DMS153 treated with DMSO at 0.1 percent for 48 hours (cell line): ENCODE measurements around the gene ADAMTS9.

Experiments used
- DNase-seq: peaks from one replicate; lab custom pipeline; 2025; ENCODE audit not compliant: unreplicated experiment; lab: John Stamatoyannopoulos, UW

Gene ADAMTS9

DNA sequence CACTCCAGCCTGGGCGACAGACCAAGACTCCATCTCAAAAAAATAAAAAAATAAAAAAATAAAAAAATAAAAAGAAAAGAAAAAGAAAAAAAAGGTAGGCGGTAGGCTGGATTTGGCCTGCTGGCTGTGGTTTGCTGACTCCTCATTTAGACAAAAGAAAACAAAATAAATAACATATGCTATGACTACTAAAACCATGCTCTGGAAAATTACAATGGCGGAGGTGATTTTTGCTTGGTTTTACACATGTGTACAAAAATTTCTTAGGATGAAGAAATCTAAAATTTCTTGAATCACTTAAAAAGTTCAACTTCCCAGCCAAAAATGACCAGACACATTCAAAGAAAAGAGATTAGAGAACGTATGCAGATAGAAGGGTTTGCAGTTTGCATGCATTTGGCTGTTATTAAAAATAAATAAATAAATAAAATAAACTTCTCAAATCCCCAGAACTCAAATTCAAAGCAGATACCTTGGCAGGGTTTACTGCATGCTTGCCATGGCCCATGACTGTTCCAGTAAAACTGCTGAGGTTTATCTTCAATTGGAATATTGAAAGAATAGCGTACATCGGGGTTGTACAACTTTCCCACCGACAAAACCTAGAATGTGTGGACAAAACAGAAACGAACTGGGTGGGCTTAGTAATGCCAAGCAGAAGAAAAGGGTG is 65.9 kb downstream of the ADAMTS9 start:
- DNase-seq, result no peak

DNA sequence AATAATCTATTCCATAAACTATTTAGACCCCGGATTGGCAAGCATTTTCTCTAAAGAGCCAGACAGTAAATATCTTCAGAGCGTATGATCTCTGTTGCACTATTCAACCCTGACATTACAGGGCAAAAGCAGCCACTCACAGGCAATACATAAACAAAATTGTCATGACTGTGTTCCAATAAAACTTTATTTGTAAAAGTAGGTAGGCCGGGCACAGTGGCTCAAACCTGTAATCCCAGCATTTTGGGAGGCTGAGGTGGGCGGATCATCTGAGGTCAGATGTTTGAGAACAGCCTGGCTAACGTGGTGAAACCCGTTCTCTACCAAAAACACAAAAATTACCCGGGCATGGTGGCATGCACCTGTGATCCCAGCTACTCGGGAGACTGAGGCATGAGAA is 66.5 kb downstream of the ADAMTS9 start:
- no peak for DNase-seq

DNA sequence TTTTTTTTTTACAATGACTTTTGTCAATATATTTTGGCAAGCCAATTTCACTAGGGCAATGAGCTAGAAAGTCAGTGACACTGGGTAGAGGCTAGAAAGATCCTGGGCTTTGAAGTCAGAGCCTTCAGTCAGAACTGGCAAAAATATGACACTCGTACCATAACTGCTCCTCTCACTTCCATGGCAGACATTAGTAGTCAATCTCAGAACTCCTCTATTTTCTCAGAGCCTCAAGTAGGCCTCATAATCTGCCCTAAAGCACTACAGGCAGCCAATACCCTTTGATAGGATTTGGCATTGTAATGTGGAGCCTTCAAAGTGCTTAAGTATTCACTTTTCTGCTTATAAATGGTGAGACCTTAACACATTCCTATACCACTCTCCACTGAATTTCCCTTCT is 67.8 kb downstream of the ADAMTS9 start:
- no peak for DNase-seq

DNA sequence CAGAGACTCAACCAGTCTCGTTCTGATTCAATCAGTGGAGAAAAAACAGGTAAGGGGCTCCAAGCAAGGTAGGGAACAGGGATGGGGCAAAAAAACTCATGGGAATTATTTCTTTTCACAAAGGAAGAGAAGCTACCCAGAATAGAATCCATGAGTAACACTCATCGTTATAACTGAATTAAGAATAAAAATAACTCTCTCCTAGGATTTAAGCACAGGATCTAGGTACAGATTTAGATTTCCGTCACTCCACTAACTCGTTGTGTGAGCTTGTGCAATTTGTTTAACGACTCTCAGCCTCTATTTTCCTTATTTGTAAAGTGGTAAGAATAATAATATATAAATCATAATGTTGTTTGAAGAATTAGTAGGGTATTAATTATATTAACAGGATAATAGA is 68.6 kb downstream of the ADAMTS9 start:
- no peak for DNase-seq

DNA sequence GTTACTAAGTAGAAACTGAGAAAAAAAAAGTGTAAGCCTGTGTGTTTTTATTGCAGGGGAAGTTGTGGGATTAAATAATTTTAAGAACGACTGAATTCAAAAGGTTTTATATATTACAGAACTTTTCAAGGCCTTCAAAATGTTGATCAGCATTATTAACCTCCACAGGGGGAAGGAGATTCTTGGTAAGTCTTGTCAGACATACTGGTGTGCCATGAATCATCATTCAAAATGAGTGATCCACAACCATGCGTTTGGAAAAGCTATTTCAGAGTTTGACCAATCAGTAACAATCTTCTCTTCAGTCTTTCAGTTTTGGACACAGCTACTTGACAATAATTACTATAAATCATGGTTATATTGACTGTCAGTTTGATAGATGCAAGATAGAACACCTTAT is 70.2 kb downstream of the ADAMTS9 start:
- no peak for DNase-seq

DNA sequence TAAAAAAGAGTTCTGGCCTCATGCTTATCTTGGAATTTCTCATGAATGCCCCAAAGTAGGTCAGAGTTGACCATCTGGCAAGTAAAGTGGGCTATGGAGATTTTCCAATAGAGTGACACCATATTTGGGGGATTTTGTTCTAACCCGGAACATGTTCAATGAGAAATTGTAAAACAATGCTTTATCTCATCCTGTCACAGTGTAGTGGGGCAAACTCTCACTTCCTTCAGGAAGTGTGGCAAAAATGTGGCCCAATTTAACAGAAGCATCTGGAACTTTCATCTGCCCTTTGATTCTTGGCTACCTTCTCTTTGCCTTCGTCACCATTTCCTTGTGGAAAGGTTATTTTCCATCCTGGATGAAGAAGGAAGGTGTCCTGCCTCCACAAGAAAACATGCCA is 70.8 kb downstream of the ADAMTS9 start:
- DNase-seq, result no peak

DNA sequence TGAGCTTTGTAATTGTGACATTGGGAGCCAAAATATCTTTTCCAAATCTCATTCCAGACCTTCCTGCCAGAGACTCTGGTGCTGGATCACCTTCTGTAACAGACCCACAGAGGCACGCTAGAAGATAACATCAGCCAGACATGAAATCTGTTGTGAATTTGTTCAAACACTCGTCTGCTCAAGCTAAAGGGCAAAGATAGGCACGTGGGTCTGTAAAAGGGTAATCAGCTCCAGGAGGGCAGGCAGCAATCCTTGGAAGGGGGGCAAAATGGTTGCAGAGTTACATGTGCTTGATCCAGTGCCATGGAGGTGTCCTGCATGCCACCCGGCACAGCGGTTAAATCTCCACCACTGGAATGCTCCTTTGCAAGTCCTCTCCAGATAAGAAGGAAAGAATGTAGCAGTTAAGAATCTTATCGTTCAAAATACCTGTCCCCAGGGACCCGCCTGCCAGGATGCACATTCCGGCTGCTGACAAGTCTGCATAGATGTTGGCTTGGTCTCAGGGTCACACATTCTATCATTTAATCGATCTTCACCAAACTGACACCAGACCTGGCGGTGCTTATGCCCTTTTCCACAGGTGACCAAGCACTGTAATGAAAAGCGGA is 74.8 kb downstream of the ADAMTS9 start:
- DNase-seq, result no peak

DNA sequence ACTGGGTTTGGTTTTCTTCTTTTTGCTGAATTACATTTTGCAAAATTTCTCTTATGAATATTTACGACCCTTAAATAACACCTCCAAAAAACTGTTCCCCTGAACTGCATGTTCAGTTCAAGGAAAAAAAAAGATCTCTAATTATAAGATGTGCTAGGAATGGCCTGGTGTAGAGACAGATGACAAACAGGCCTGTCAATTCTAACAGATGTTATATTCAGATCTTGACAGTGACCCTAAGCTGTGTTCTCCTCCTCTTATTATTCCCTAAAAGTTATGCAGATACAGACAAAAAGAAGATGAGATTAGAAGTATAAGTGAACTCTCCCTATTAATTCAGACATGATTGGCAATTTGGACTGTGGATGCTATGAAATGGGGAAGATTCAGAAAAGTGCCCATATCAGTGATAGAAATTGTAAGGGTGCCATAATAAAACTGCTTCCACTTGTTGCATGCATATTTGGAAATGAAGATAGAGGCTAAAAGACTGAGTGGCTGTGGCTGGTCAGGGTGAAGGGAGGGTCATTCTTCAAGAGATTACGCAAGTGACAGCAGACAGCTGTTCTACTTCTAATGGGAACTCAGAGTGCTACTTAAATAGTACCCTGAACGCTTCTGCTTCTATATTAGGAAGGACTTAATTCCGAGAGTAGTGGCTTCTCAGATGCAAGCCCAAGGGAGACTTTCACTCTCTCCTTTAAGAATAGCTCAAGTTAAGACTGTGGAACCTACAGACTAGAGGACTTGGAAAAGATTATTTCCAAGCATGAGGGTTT is 75.5 kb downstream of the ADAMTS9 start:
- no peak for DNase-seq

DNA sequence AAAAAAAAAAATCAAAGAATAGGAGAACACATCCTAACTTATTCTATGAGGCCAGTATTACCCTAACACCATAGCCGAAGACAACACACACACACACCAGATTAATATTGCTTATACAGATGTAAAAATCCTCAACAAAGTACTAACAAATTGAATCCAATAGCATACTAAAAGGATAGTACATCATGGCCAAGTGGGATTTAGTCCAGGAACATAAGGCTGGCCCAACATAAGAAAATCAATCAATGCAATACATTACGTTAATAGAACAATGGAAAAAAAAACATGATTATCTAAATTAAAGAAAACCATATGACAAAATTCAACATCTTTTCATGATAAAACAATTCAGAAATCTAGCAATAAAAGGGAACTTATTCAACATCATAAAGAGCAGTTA is 79.1 kb downstream of the ADAMTS9 start:
- no peak for DNase-seq

DNA sequence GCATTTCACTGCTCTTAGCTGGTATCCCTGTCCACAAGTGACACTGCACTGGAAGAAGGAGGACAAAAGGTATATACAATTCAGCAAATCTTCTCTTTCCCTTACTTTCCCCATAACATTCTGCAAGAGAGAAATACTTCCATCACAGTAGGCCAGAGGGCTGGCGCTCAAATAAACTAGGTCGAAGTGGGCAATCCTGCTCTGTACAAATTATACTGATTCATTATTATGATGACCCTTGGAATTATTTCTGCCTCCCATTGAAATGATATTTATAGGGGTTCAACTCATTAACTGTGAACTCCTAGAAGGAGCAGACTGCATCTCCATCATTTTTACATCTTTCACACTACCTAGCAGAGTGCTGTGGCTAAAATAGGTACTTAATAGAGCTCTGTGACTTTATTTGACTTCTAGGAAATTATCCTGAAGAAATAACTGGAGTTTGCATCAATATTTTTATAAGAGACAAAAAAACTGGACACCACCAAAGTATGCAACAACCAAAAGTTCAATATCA is 80.7 kb downstream of the ADAMTS9 start:
- no peak for DNase-seq

DNA sequence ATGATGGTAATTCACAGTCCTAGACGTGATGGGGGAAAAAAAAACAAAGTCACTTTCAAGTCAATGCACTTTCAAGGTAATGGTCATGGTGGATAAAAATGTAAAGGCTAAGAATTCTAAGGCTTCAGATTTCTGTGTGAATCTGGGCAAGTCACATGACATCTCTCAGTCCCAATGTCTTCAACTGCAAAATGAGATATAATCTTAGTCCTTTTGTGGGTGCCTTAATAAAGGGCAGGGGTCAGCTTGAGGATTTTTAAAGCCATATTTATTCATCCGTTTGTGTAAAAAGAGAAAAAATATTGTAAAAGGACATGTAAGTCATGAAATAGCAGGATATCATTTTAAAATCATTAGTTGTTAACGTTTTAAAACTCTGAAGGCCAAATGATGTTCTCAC is 83.5 kb downstream of the ADAMTS9 start:
- no peak for DNase-seq

DNA sequence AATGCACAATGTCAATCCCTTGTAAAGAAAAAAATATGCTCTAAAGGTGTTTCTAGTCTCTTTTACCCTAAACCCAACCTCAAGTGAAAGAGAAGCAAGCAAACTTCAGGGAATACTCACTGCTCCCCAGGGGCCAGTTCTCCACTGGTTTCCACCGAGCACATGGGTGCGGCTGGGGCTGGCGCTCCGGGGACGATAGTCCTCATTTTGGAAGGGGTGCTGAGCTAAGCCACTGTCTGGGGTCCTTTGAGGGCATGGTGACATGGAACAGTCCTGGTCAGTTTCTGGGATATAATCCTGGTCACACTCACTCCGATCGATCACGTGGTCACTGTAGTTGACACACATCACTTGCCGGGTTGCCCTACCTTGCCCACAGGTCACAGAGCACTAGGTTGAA is 86.0 kb downstream of the ADAMTS9 start:
- no peak for DNase-seq

DNA sequence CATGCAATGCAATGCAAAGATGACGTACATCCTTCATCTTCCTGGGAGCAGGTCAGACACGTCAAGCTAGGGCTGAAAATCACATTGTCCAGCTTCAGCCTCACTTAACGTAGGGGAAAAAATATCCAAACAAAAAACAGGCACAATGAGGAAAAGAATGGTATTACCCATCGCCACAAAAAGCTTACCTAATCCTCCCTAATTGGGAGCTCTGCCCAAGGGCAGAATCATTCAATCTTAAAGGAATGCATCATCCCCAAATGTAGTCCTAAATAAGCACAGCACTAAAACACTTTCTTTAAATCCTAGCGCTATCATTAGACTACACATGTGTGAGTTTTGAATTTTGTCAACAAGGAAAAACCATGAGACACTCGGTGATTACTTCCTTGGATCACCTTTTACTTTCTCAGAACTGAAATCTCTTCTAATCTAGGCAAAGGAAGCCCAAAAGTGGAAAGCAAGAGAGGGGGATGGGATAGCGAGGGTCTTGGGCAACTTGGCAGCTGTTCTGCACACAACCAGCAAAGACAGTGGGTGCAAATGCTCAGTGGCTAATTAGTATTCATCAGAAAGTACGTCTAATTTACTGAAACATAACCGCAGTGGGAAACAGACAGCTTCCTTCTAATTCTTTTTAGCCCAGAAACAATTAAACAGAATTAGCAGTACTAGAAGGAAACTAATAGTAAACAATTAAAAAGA is 87.4 kb downstream of the ADAMTS9 start:
- no peak for DNase-seq

DNA sequence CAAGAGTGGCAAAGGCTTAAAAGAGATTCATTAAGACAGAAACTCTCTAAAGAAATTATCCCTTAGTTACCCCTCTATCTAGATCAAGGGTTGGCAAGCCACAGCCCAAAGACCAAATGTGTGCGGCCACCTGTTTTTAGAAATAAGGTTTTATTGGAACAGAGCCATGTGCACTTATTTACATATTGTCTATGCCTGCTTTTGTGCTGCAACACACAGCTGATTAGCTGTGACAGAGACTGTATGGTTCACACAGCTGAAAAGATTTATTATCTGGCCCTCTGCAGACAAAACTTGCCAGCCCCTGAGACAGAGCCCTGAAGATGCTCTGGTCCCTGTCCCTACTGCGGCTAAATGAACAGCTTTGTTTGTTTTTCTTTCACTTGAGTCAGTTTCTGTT is 88.1 kb downstream of the ADAMTS9 start:
- DNase-seq, result no peak

DNA sequence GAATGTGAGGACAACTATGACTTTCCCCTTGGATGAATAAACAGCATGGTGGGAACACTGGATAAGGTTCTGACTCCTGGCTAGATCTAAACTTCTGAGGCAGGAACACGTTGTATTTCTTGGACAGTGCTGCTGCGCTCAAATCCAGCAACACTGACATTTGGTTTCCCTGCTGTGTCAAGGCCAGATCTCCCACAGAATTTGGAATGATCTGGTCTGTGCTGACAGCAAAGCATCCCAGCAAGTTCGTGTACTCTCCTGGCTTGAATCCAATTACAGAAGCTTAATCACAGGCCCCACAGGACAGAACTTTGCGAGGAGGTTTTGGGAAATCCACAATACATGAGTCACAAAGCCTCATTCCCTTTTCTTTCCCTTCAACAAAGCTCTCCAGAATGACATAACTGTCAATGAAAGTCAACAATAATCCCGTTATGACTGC is 92.5 kb downstream of the ADAMTS9 start:
- no peak for DNase-seq

DNA sequence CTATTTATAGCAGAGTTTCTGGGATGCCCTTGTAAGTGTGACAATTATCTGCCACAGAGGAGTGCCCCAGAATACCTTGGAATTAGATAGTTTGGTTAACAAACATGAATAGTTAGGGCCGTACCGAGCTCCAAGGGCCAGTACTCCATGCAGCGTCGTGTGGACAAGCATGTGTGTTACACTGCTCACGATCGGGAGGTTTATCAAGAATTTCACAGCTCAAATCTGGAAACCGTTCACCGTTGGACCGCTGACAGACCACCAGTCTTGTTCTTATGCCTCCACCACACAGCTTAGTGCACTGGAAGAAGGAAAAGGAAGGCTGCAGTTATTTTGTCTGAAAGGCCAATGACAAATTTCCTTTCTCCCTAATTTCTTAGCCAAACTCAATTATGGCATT is 93.7 kb downstream of the ADAMTS9 start:
- no peak for DNase-seq

DNA sequence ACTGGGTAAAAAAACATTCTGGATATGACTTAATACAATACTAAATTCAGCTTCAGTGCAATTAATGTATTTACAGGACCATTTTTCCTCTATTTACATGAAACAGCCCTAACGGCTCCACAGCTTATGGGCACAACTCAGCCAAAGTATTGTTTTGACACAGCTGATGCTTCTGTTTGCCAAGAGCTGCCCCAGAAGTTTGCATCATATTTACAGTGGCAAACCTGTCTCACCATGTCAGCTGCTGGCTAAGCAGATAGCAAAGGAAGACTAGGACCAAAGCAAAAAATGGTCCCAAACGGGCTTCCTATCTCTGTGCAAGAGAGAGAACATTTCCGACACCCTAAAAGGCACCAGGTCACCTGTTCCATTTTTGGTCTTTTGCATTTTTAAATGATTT is 94.5 kb downstream of the ADAMTS9 start:
- DNase-seq, result no peak

DNA sequence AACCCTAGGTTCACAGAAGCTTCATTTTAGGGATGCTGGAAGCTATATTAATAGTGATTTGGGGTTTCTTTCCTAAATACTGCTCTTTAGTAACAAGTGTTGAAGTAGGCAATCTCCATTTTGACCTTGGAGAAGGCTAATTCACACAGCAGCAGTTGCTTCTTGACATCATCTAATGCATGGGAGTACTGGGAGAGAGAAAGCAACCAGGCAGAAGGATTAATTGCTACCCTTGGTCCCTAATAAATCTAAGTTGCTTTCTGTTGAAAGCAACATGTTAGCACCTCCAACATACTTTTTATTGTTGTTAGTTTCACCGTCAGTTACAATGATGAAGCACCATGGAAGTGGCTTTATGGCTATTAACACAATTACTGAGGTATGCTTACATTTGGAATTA is 96.2 kb downstream of the ADAMTS9 start:
- no peak for DNase-seq

DNA sequence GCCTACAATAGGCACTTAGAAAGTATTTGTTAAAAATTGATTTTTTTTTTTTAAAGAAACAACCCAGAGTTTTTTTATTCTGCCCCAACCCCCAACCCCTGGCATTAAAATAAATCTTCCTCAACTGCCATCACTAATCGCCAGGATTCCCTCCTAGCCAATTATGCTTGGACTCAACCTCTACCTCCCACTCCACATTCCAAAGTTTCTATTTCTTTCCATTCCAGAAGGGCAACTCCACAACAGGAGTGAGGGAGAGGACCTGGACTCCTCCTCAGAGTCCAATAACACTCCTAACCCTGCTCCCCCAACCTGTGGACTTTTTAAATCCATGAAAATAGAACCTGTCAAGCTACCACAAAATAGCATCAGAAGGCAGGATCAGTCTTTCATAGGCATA is 99.4 kb downstream of the ADAMTS9 start:
- DNase-seq, result no peak

DNA sequence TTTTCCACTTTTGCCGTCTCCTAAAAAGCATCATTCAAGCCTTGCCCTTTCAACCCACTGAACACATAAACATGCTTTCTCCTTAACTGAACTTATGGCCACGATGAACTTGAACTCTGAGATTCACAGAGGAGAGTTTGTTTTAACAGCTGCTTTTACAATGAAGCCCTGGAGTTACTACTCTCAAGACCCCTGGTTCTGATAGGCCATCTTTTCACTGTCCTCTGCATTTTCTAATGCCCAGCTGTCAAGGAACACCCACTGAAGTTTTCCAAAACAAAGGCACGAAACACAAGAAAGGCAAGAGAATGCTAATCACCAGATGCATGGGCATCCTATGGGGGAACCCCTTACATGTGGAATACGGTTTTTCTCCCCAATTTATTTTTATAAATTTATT is 100.8 kb downstream of the ADAMTS9 start:
- no peak for DNase-seq

DNA sequence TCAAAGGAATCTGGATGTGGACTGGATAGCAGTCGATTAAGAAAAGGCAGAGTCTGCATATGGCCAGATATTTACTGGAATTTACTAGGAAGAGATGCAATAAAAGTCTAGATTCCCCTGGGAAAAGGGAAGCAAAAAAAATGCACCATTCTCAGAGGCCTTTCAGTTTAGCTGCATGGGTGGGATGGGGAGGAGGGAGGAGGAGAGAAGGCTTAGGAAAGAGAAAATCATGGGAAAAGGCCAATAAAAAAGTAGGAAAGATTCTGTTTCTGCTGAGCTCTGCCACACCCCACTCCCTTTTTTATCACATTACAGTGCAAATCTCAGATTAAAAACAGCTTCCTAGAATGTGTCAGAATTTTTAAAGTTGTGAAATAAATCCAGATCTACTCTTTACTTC is 103.6 kb downstream of the ADAMTS9 start:
- DNase-seq, result no peak

DNA sequence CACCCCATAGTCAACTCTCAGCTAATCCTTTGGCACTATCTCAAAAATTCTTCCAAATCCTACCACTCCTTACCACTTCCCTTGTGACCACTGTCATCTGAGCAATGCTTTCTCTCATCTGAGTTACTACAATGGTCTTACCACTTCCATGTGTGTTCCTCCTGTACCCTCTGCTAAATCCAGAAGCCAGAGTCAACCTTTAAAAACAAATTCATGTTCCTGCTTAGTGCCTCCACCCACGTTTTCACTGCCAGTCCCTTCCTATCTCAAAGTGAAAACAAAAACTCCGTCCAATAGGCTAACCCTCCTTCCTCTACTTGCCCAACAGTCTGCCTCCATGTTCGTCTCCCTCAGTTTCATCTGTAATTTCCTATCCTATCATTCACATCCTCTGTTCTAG is 109.0 kb downstream of the ADAMTS9 start:
- DNase-seq, result no peak
